GM06990 (cell line): Measurements from ENCODE around the gene FABP3.

Experiments
- DNase-seq: peaks from one replicate; pipeline ENCODE4 v3.0.0-alpha.2; 2011; ENCODE audit not compliant: insufficient read length; ENCODE audit errors: extremely low read depth
- H3K27me3 ChIP-seq: replicated peaks from 2 replicates; pipeline ENCODE4 v1.6.0; 2011; ENCODE audit warnings: low read length; ENCODE audit not compliant: control insufficient read depth, insufficient read depth
- H3K36me3 ChIP-seq: 2 replicates; pipeline ENCODE4 v1.5.1; 2011; ENCODE audit warnings: low read length; ENCODE audit not compliant: control insufficient read depth, insufficient read depth
- H3K4me3 ChIP-seq: replicated peaks from 2 replicates; pipeline ENCODE4 v1.5.1; 2011; ENCODE audit warnings: low read depth, mild to moderate bottlenecking, control low read depth, low read length
- CTCF ChIP-seq: IDR thresholded peaks from 2 replicates; pipeline ENCODE4 v1.5.1; 2011; ENCODE audit warnings: low read length, control low read depth, mild to moderate bottlenecking, inconsistent platforms; ENCODE audit not compliant: insufficient read depth, poor library complexity, severe bottlenecking

Gene FABP3

GRCh38 chr1:31368611-31369107 is 4.2 kb downstream of the FABP3 start:
- Histone ChIP-seq H3K4me3 (no peak overlapping the region), H3K27me3 (no peaks in the 10 kb centered on the region), H3K36me3 (peaks cover 10% of the 10 kb centered on the region)
- no peak for TF ChIP-seq CTCF
- DNase-seq: no peak

DNA sequence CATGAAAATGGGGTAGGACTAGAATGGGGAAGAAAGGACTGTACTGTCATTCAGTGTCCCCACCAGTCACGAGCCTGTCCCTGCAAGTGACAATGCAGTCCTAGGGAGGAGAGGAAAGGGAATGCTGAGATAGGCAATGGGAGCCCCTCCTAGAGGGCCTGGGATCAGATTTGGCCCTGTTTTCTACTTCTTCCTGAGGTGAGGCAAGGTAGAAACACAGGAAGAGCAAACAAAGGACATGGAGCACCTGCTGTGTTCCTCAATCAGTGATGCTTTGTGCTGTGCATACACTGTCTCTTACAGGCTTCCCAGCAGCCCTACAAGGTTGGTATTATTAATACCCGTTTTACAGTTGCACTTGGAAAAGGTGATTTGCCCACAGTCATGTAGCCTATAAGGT is 6.1 kb downstream of the FABP3 start:
- Histone ChIP-seq H3K4me3 (no peak overlapping the region), H3K27me3 (no peaks in the 10 kb centered on the region), H3K36me3 (peaks cover 10% of the 10 kb centered on the region)
- no peak for TF ChIP-seq CTCF
- no peak for DNase-seq

- H3K27me3 ChIP-seq: no peaks in the 10 kb centered on the region
- H3K4me3 ChIP-seq: no peak overlapping the region
- peaks cover 10% of the 10 kb centered on the region for H3K36me3 ChIP-seq
- no peak for DNase-seq
- no peak for TF ChIP-seq CTCF
Observed at GRCh38 chr1:31364561-31365250, 8.2 kb downstream of the FABP3 start.

- peaks cover 9% of the 10 kb centered on the region for H3K36me3 ChIP-seq
- no peak for TF ChIP-seq CTCF
- DNase-seq: no peak
- no peak overlapping the region for H3K4me3 ChIP-seq
- no peaks in the 10 kb centered on the region for H3K27me3 ChIP-seq
Observed at GRCh38 chr1:31362032-31362431, 10.8 kb downstream of the FABP3 start.

DNA sequence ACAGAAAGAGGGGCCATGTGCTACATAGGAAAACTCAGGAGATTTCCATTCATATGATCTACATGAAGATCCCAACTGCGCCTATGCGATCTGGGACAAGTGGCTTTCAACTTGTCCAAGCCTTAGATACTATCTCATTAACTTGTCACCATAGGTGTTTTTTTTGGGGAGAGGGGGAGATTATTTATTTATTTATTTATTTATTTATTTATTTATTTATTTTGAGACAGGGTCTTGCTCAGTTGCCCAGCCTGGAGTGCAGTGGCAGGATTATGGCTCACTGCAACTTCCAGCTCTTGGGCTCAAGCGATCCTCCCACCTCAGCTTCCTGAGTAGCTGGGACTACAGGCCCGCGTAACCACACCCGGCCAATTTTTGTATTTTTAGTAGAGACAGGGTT is 11.3 kb downstream of the FABP3 start:
- H3K36me3 ChIP-seq: peaks cover 9% of the 10 kb centered on the region
- TF ChIP-seq CTCF: no peak
- no peaks in the 10 kb centered on the region for H3K27me3 ChIP-seq
- DNase-seq: no peak
- no peak overlapping the region for H3K4me3 ChIP-seq
